ENCODE results near the gene ABCA1. TPM values are rescaled to one million over a fixed set of nuclear protein-coding genes. Genes with fewer than 3 reads are reported as not detected.

The ABCA1 gene
- total and polyA plus RNA-seq, 2 of the 4 experiments (the other 2 are of a cell fraction), result 5.8 to 52.2 TPM

GRCh38 chr9:104915049-104915448 is 12.9 kb downstream of the ABCA1 start:
- H3K18ac ChIP-seq (ENCODE audit: low read depth, low read length), result no peak overlapping the region
- H4K20me1 ChIP-seq (ENCODE audit: insufficient read depth, low read length), result peaks cover 79% of the 10 kb centered on the region
- no peaks in the 10 kb centered on the region for H3K9me3 ChIP-seq (ENCODE audit: control insufficient read depth, insufficient read depth, low read length)
- BruUV-seq (replicated peaks), result no TSS peak
- ChIA-PET POLR2A (ENCODE audit: unreplicated experiment) (no interaction called here), CTCF (interaction anchor here (0.7 kb wide), 1 partner anchor 41 kb away, joined by 6 read pairs; no protein-coding TSS in a partner anchor)
- DNase-seq (no peak), ATAC-seq (ENCODE audit: low read depth) (no peak)
- H3K36me3 ChIP-seq (ENCODE audit: control insufficient read depth, insufficient read depth, low read length), result peaks cover 2% of the 10 kb centered on the region
- H3K14ac ChIP-seq (replicated peaks; ENCODE audit: low read depth, low read length), result no peak overlapping the region
- peaks cover 13% of the 10 kb centered on the region for H3K9me1 ChIP-seq (ENCODE audit: insufficient read depth, low read length)
- H2BK5ac ChIP-seq (ENCODE audit: low read depth, low read length, poor library complexity, severe bottlenecking), result no peak overlapping the region
- H3K4me2 ChIP-seq (ENCODE audit: low read depth, low read length), result no peak overlapping the region
- H3K4me1 ChIP-seq (ENCODE audit: control insufficient read depth, insufficient read depth, low read length), result peaks cover 8% of the 10 kb centered on the region
- intact Hi-C loops (cut with micrococcal nuclease), result no loop called here
- H2AK5ac ChIP-seq (ENCODE audit: low read depth, low read length), result no peak overlapping the region
- WGBS, 2 experiments (ENCODE audit: extremely low coverage in 2 of 2, insufficient read length in 1 of 2), result 80% methylated on average over 6 of the region's 7 CpGs; no CpG with 5 or more reads in 1 of the 2 experiments
- H3K4me3 ChIP-seq (ENCODE audit: insufficient read depth, low read depth, low read length), result no peak overlapping the region
- H3K27ac ChIP-seq (ENCODE audit: insufficient read depth, low read length), result no peak overlapping the region
- H3K23ac ChIP-seq (ENCODE audit: low read depth, low read length), result no peak overlapping the region
- no peaks in the 10 kb centered on the region for H3K27me3 ChIP-seq (ENCODE audit: control insufficient read depth, insufficient read depth, low read length)
- TF ChIP-seq CTCF (conservative IDR thresholded peaks at IDR 0.05; ENCODE audit: low read depth, low read length) (no peak), NFE2L2 (IDR thresholded peaks at IDR 0.05; ENCODE audit: low read depth, low read length) (no peak), POLR2A (IDR thresholded peaks at IDR 0.05; ENCODE audit: low read depth, low read length) (no peak), CHD1 (IDR thresholded peaks at IDR 0.05; ENCODE audit: low read depth, low read length) (no peak), RFX5 (IDR thresholded peaks at IDR 0.05; ENCODE audit: low read depth, low read length) (no peak), FOS (IDR thresholded peaks at IDR 0.05; ENCODE audit: low read depth, low read length) (no peak), RCOR1 (IDR thresholded peaks at IDR 0.05; ENCODE audit: insufficient replicate concordance, low read length) (no peak), CEBPB (IDR thresholded peaks at IDR 0.05; ENCODE audit: low read depth, low read length) (no peak), RAD21 (IDR thresholded peaks at IDR 0.05; ENCODE audit: low read length) (no peak), BHLHE40 (IDR thresholded peaks at IDR 0.05; ENCODE audit: low read depth, low read length) (no peak), MXI1 (IDR thresholded peaks at IDR 0.05; ENCODE audit: borderline replicate concordance, low read depth, low read length) (no peak), SMC3 (IDR thresholded peaks at IDR 0.05; ENCODE audit: low read depth, low read length) (no peak), MAZ (IDR thresholded peaks at IDR 0.05; ENCODE audit: borderline replicate concordance, low read depth, low read length) (no peak), ELK1 (IDR thresholded peaks at IDR 0.05; ENCODE audit: borderline replicate concordance, low read depth, low read length) (no peak)
- in situ Hi-C loops (cut with MboI; ENCODE audit: low sequenced_read_pairs), result no loop called here
- no peak overlapping the region for H2BK120ac ChIP-seq (ENCODE audit: low read depth, low read length)
- H2BK20ac ChIP-seq (ENCODE audit: low read depth, low read length), result no peak overlapping the region
- H3K4ac ChIP-seq (ENCODE audit: low read depth, low read length), result no peak overlapping the region
- H4K5ac ChIP-seq (ENCODE audit: low read depth, low read length), result no peak overlapping the region
- H3K9ac ChIP-seq (ENCODE audit: low read depth, low read length), result no peak overlapping the region
- no peak overlapping the region for H3K56ac ChIP-seq (ENCODE audit: extremely low read depth, insufficient read depth, low read length)
- dilution Hi-C loops (cut with HindIII; ENCODE audit: low sequenced_read_pairs, unreplicated experiment), result no loop called here
- no peak overlapping the region for H2AFZ ChIP-seq (replicated peaks; ENCODE audit: low read length, poor library complexity)
- no peak overlapping the region for H4K91ac ChIP-seq (ENCODE audit: insufficient read depth, low read depth, low read length)
- no peak overlapping the region for H4K8ac ChIP-seq (ENCODE audit: low read depth in 2 of 2, low read length in 2 of 2)
- H3K79me1 ChIP-seq (ENCODE audit: low read depth in 1 of 2, low read length in 2 of 2), result peaks cover 40 to 64% of the 10 kb centered on the region in 2 experiments
- no peak overlapping the region for H2AK9ac ChIP-seq (replicated peaks; ENCODE audit: low read depth, low read length, poor library complexity)
- H2BK15ac ChIP-seq (ENCODE audit: low read depth, low read length), result no peak overlapping the region
